ENCODE data around the gene TEX51.

TEX51 gene

DNA sequence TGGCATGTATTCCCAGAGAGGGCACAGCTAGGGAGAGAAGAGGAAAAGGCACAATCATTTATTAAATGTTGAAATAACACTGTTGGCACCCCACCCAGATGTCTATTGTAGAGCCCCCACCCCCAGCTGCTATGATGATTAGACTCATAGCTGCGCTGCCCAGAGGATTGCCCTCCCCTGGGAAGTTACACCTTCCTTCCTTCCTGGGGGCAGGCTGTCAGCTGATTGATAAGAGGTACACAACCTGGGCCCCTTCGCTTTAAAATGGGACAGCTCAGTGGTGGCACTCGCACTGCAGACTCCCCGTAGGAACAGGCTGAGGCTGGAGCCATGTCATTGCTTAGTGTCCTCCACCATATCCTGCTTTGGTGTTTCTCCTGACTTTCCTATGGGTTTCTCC is 18.1 kb downstream of the TEX51 start:
- DNase-seq = no peak

DNA sequence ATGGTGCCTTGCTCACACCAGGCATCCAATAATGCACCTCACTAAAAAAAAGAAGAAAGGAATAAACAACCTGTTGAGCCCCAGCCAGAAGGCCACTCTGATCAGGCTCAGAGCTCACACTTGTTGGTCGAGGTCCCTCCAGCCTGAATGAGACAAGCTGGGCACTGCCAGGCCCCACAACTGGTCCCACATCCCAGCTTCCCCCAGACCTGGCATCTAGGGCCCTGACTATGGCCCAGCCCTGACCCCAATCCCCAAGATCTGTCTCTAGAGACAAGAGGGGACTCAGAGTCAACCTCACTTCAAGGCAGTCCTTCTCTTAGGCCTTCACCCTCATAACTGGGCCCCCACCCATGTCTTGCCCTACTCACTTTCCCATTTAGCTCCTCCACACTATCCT is 22.4 kb downstream of the TEX51 start:
- no peak for DNase-seq

DNA sequence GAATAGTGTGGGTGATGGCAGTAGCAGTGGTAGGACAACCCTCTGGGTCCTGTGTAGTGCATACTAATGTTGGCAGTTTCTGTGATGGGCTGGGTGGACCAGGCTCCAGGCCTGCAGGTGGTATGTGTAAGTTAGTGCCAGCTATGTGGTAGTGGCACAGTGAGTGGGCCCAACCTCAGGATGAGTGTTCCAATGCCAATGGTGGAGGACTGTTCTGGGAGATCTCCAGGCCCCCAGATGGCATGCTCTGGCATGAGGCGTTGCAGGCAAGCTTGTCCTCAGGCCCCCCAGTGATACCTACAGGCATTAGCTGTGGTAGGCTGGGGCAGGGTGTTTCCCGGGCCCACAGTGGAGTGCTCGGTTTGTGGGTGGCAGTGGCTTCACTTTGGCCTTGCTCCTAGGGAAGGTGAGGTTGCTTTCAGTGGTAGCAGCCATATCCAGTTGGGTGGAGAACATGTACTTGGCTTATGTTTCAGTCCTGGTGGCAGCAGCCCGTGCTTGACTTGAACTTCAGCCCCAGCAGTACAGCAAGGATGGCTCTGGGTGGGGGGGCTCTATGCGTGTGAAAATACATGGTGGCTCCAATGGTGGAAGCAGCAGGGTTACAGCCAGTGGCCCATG is 32.4 kb downstream of the TEX51 start:
- no peak for DNase-seq

DNA sequence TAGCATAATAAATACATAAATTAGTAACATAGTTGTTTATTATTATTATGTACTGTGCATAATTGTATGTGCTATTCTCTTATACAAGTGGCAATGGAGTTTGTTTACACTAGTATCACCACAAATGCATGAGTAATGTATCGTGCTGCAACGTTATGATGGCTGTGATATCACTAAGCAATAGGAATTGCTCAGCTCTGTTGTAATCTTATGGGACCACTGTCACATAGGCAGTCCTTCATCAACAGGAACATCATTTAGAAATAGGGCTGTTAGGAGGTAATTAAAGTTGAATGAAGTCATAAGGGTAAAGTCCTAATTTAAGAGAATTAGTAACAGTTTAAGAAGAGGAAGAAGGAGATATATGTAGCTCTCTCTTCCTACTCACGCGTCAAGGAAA is 33.8 kb downstream of the TEX51 start:
- DNase-seq = no peak

DNA sequence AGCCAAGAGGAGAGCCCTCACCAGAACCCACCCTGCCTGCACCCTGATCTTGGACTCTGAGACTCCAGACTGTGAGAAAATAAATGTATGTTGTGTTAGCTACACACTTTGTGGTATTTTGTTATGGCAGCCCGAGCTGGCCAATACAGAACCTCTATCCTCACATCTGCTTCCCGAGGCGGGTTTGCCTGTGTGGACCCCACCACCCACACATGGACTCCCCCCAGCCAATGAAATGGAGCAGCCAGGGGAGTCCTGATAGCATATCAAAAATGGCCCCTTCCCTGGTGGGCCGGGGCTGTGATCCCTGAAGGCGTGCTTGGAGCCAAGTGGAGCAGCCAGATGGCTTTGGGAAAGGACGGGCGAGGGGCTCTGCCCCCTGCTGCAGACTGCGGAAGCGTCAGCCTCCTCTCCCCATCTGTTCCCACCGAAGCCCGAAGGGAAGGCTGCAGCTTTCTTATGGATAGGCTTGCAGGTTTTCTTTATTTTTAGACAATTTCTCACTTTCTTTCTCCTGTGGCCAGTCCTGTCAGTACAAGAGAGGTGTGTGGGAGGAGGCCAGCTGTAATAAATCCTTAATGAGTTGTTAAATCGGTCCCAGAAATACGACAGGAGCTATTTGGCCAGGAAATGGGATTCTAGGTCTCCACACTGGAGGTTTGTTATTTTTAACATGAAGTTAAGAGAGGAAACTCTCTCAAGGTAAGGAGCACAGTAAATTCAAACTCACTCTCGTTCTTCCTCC is 34.4 kb downstream of the TEX51 start:
- no peak for DNase-seq

DNA sequence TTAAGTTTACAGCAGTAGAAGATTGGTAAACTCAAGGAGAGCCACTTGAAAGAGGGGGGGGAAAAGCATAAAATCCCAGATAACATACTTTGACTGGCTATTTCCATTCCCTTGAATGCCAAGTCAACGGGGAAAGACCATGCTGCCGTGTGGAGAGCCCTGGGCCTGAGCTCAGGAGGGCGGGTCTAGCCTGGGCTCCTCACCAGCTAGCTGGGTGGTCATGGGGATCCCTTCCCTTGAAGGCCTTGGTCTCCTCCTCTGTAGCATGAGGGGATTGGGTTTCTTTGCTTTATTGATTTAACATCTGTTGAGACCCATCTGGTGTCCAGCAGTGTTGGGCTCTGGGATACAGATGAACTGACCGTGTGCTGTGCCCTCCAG is 35.0 kb downstream of the TEX51 start:
- no peak for DNase-seq

DNA sequence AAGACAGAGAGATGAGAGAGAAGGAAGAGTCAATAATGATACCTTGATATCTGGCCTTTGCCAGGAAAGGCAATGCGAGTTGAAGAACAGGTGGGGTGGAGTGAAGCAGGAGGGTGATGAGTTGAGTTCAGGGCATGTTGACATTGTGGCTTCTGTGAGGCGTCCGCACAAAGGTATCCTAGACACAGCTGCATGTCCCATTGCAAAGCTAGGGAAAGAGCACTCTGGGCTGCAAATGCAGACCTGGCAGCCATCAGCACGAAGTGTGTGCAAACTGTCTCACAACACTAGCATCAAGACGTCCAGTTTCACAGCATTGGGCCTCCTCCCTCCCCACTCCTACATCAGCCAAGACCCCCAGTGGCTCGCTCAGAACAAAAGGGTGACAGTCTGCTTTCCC is 36.1 kb downstream of the TEX51 start:
- no peak for DNase-seq

DNA sequence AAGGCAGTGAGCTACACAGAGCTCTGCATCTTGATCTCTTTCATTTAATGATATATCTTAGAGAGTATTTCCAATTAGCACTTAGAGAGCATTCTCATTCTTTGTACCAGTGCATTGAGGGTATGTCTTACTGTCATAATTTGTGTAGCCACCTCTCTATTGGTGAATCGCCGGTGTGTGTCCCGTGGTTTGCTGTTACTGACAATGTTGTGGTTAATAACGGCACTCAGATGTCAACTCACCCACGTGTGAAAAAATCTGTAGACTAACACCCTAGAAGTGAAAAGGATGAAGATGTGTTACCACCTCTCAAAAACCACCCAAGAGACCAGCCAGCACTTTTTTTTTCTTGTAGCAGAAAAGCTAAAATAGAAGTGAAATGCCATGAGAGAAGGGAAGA is 37.1 kb downstream of the TEX51 start:
- no peak for DNase-seq

DNA sequence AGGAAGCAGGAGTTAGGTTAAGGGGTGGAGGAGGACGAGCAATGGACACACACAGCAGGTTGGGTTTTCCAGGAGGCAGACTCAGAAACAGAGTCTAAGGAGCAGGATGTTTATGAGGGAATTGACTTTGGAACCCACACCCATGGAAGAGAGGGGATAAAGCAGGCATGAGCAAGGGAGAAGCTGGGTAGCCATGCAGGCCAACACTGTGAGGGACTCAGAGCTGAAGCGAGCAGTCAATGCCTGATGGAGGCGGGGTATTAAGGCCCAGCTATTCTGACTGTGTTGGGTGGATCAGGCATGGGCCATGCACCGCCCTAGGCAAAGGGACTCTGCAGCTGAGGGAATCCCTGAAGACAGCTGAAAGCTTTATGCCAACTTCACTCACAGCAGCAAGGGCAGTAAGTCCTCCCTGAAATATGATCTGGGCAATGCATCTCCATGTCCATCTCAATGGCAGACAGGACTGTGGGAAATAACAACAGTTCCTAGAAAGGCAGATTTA is 37.6 kb downstream of the TEX51 start:
- no peak for DNase-seq

DNA sequence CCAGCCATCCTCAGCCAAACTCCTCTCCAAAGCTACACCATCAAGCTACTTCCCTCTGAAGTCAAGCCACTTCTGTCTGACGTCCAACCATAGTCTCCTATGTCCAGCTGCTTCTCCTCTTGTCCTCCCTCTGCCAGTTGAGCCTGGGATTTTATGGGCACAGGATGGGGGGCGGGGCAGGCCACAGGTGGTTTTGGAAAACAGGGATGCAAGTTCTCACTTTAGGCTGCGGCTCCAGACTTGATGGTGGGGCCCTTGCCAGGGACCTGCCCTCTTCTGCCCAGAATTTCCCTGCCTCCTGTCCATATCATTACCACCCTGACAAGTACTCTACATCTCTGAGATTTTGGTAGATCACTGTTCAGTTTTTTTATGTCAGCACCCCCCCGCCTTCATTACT is 41.6 kb downstream of the TEX51 start:
- no peak for DNase-seq

DNA sequence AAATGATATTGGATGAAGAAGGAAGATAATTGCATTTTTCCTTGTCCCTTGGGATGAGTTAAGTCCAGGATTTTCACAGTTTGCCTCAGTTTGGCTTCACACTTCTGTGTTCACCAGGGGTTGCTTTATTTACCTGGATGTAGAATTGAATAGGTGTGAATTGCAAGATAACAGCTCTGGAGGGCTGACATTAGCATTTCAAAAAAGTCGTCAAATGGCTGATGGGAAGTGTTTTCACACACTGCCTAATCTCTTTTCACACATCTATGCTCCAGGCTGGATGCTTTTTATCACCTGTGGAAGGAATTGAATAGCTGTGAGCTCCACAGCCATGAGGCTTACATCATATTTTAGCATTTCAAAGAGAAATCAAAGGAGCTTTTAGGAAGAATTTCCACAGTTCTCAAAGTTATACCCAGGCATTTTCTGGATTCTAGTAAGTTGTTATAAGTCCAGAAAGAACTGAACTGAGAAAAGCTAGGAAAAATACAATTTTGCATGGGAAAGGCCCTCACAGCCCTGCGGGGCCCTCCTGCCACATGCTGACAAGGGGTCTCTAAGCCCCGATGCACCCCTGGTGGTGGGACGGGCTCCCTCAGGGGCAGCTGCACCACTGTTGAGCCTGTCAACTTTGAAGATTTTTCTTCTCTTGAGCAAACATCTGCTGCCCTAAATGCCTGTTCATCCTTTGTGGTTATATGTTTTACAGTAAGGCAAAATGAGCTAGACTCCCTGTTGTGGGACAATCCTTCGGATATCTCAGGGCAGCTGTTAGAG is 43.9 kb downstream of the TEX51 start:
- no peak for DNase-seq

DNA sequence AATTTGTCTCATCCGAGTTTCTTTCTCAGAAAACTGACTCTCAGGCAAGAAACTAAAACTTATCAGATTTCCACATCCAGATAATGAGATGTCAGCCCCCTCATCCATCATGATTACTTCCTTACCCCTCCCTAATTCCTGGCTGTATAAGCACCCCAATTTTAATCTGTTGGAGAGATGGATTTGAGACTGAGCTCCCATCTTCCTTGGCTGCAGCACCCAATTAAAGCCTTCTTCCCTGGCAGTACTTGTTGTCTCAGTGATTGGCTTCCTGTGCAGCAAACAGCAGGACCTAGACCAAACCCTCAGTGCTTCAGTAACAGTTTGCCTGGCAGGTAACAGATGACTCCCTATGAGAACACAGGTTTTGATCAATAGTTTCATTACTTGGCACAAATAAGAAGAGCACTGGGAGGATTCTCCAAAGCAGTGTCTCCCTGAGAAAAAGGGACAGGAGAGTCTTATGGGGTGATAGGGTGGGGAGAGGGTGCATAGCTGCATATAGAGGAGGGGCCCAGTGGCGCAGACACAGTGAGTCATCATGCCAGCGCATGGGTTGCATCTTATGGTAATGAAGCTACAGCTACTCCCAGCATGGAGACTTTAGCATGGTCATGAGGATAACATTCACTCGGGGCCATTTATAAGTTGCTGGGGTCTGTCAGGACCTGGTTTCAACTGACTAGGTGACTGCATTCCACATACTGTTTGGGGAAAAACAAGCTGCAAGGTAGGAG is 45.1 kb downstream of the TEX51 start:
- no peak for DNase-seq

DNA sequence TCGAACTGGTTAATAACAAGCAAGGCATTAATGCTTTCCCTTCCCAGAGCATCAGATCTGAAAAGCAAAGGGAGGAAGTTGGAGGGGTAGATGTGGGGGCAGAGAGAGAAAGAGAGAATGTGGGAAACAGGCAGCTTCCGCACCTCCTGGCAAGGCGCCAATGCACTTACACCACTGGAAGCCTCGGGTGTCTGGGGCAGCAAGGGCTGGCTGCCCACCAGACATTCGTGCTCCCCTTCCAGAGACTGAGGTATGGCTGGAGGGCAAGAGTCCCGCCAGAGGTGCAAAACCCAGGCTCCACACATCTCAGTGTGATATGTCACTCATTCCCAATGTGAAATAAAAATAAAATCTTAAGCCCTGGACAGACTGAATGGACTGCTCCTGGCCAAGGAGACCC is 46.4 kb downstream of the TEX51 start:
- no peak for DNase-seq

DNA sequence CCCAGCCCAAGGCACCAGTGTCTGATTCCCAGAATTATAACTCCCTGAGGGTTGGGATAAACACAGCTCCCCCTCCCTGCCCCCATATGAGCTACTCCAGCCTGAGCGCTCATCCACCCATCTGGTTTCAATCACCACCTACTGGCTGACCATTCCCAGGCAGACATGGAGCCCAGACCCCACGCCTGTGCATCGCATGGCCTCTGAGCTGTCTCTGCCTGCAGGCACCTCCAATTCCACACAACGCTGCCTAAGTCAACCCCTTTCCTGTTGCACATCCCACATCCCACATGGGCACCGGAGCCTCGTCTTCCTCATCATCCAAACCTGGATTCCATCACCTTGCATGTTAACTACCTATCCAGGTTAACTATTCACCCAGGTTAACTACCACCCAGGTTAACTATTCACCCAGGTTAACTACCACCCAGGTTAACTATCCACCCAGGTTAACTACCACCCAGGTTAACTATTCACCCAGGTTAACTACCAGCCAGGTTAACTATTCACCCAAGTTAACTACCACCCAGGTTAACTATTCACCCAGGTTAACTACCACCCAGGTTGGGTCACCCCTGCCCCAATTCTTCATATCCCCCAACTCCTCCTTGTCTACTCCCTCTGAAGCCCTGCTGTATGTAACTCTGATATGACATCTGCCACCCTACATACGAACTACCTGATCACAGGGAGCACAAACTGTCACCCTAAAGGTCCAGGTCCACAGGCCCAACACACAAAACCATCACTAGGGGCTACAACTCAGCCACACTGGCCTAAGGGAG is 47.8 kb downstream of the TEX51 start:
- DNase-seq = no peak

DNA sequence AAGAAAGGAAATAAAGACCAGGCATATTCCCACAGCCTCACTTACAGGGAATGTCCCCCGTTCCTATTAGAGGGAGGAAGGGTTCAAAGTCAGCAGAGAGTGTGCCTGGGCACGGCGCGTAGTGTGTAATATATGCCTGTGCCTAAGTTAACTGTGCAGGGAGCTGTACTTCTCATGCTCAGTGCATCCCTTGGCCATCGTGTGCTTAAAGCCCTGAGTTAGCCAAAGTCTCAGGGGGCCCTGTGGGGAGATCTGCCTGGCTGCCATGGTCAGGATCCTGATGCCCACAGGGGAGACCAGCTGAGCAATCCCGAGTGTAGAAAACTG is 48.4 kb downstream of the TEX51 start:
- DNase-seq = no peak

DNA sequence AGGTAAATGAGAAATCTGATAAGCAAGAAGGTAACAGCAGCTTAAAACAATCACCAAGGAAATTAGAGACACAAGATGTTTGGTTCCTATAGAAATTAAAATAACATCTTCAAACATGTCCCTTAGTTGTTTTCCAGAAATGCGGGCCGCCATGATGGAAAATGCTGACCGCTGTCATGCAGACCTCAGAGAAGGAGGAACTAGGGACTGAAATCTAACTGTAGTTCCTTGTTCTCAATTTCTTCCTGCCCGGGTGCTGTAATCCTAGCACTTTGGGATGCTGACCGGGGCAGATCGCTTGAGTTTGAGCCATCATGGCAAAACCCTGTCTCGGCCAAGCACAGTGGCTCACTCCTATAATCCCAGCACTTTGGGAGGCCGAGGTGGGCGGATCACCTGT is 51.1 kb downstream of the TEX51 start:
- DNase-seq = no peak

DNA sequence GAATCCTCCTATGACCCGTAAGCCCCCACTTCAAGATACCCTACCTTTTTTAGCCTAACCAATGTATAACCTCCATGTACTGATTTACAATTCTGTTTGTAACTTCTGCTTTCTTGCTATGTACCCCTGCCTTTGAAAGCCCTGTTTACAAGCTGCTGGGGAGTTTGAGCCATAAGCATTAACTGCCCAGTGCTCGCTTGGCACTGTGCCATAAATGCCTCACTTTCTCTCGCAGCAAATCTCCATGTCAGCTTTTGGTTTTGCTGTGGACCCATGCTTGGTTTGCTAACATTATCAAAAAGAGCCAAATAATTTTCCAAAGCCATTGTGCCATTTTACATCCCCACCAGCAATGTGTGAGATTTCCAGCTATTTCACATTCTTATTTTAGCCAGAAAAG is 51.8 kb downstream of the TEX51 start:
- DNase-seq = no peak
